GM23248 (cell line): Measurements from ENCODE around the gene SCMH1. TPM values are rescaled to one million over a fixed set of nuclear protein-coding genes. Genes with fewer than 3 reads are reported as not detected.

Experiments
- DNase-seq: peaks from one replicate; pipeline ENCODE4 v3.0.0-alpha.2; 2015
- H2AFZ ChIP-seq: fragments of 200-600 bp; sonication (generic); 2 replicates; pipeline ENCODE4 v1.6.1; 2016; ENCODE audit warnings: antibody characterized with exemption
- H3F3A ChIP-seq: fragments of 200-600 bp; sonication (generic); 2 replicates; pipeline ENCODE4 v1.6.1; 2016; ENCODE audit warnings: mild to moderate bottlenecking, antibody characterized with exemption, mixed run types; ENCODE audit not compliant: insufficient read depth
- H3K27ac ChIP-seq: fragments of 200-600 bp; sonication (generic); 2 replicates; pipeline ENCODE4 v1.5.1; 2016; ENCODE audit warnings: mild to moderate bottlenecking
- H3K27me3 ChIP-seq: fragments of 200-600 bp; sonication (generic); replicated peaks from 2 replicates; pipeline ENCODE4 v1.6.1; 2016; ENCODE audit warnings: mild to moderate bottlenecking; ENCODE audit not compliant: insufficient read depth
- H3K36me3 ChIP-seq: fragments of 200-600 bp; sonication (generic); 2 replicates; pipeline ENCODE4 v1.6.1; 2016; ENCODE audit warnings: low read depth, mild to moderate bottlenecking
- H3K4me1 ChIP-seq: fragments of 200-600 bp; sonication (generic); 2 replicates; pipeline ENCODE4 v1.6.1; 2016; ENCODE audit warnings: mild to moderate bottlenecking; ENCODE audit not compliant: insufficient read depth
- H3K4me2 ChIP-seq: fragments of 200-600 bp; sonication (generic); one replicate; pipeline ENCODE4 v1.6.1; 2016; ENCODE audit warnings: mild to moderate bottlenecking; ENCODE audit not compliant: unreplicated experiment
- H3K4me3 ChIP-seq: fragments of 200-600 bp; sonication (generic); 2 replicates; pipeline ENCODE4 v1.5.1; 2016; ENCODE audit warnings: mild to moderate bottlenecking
- H3K79me2 ChIP-seq: fragments of 200-600 bp; sonication (generic); 2 replicates; pipeline ENCODE4 v1.6.1; 2016; ENCODE audit warnings: mild to moderate bottlenecking; ENCODE audit not compliant: insufficient read depth
- H3K9ac ChIP-seq: fragments of 200-600 bp; sonication (generic); 2 replicates; pipeline ENCODE4 v1.6.1; 2016; ENCODE audit warnings: mild to moderate bottlenecking
- H3K9me2 ChIP-seq: fragments of 200-600 bp; sonication (generic); 2 replicates; pipeline ENCODE4 v1.6.1; 2016; ENCODE audit warnings: mixed run types, mild to moderate bottlenecking, moderate library complexity; ENCODE audit not compliant: insufficient read depth
- H3K9me3 ChIP-seq: fragments of 200-600 bp; sonication (generic); one replicate; pipeline ENCODE4 v1.6.1; 2017; ENCODE audit warnings: low read depth
- H4K20me1 ChIP-seq: fragments of 200-600 bp; sonication (generic); 2 replicates; pipeline ENCODE4 v1.6.0; 2016; ENCODE audit not compliant: insufficient read depth
- EZH2 ChIP-seq: fragments of 200-600 bp; sonication (generic); IDR thresholded peaks from 2 replicates; pipeline ENCODE4 v1.6.1; 2018; ENCODE audit warnings: antibody characterized with exemption, mild to moderate bottlenecking; ENCODE audit not compliant: insufficient read depth, poor library complexity, severe bottlenecking
- EZH2phosphoT487 ChIP-seq: fragments of 200-600 bp; sonication (generic); IDR thresholded peaks from 2 replicates; pipeline ENCODE4 v1.6.1; 2018; ENCODE audit warnings: antibody characterized with exemption, moderate library complexity, mild to moderate bottlenecking, low read depth; ENCODE audit not compliant: insufficient read depth
- WGBS, 2 experiments: methylation state at CpG; one replicate each; pipeline ENCODE4 v1.1.6; 2015 to 2017; ENCODE audit warnings: low lambda C conversion rate in 2 of 2, low coverage in 1 of 2; ENCODE audit errors: missing lambda C conversion rate in 2 of 2; 5-methylcytosine and 5-hydroxymethylcytosine counted together
- in situ Hi-C: fragments of 300-500 bp; cut with MboI; formaldehyde crosslinking; loops from 2 replicates; pipeline ENCODE4 v1.15.0; 2020
- polyA plus RNA-seq: library from polyadenylated mRNA; unstranded; fragments of >200 nt; fragmentation: Nextera tagmentation; extraction: Ambion mirVana; gene quantifications from 2 replicates; pipeline ENCODE4 v1.2.1, GENCODE V29; 2016
- total RNA-seq: library from RNA; depleted of rRNA; stranded (reverse); fragments of >200 nt; shearing (Covaris generic); gene quantifications from 2 replicates; pipeline ENCODE4 v1.2.3, GENCODE V29; 2014

The SCMH1 gene
- total and polyA plus RNA-seq, 2 experiments from 2014 or later, result 10.8 to 16.6 TPM

DNA sequence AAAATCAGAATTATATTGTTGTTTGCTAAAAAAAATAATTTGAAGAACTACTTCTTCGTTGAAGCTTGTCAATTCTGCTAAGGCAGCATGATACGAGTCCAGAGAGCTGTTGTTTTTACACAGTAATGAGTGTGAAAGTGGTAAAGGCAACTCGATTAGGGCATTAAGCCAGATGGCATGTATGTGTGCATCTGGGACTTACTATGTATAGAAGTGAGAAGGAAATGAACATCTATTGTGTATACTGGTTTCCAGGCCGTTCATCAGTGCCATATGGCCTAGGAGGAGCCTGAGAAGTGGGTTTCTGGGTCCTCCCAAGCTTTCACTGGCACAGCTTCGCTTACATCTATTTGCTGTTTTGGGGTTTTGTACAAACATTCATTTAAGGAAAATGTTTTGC is 256.9 kb downstream of the SCMH1 start:
- no peaks in the 10 kb centered on the region for H3K9me2 ChIP-seq
- H3K4me2 ChIP-seq, result no peak overlapping the region
- no peaks in the 10 kb centered on the region for H3K27me3 ChIP-seq
- 69% methylated on average over 5 of the region's 5 CpGs for whole genome bisulfite sequencing, 2 experiments
- H3K4me3 ChIP-seq, result no peak overlapping the region
- H3K27ac ChIP-seq, result no peak overlapping the region
- H3F3A ChIP-seq, result peaks cover 35% of the 10 kb centered on the region
- H3K4me1 ChIP-seq, result peaks cover 45% of the 10 kb centered on the region
- H3K79me2 ChIP-seq, result peaks cover 60% of the 10 kb centered on the region
- H3K36me3 ChIP-seq, result peaks cover 41% of the 10 kb centered on the region
- no peak overlapping the region for H3K9ac ChIP-seq
- no peak for DNase-seq
- no peak overlapping the region for H2AFZ ChIP-seq
- H4K20me1 ChIP-seq, result no peaks in the 10 kb centered on the region
- in situ Hi-C loops, result no loop called here
- TF ChIP-seq EZH2phosphoT487, result no peak
- TF ChIP-seq EZH2, result no peak
- no peaks in the 10 kb centered on the region for H3K9me3 ChIP-seq

DNA sequence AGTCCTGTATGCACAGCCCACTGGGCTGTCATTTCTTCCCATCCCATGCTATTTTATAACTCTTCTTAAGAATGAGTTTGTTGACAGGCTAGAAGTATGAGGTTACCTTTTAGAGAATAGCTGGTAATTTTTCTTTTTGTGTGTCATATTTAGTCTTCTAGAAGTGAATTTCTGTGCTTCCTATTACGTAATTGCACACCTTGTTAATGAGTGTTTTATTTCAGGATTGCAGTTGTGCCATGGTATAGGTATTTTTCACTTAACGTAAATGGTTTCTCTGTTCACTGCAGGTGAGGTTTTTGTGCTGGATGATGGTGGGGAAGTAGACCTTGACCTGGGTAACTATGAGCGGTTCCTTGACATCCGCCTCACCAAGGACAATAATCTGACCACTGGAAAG is 257.6 kb downstream of the SCMH1 start:
- WGBS, 2 experiments, result 96 to 97% methylated on average over 4 of the region's 4 CpGs
- in situ Hi-C loops, result no loop called here
- TF ChIP-seq EZH2, result no peak
- TF ChIP-seq EZH2phosphoT487, result no peak
- Histone ChIP-seq H4K20me1 (no peaks in the 10 kb centered on the region), H3K4me3 (no peak overlapping the region), H3F3A (peaks cover 35% of the 10 kb centered on the region), H3K4me1 (peaks cover 45% of the 10 kb centered on the region), H3K9me2 (no peaks in the 10 kb centered on the region), H3K27me3 (no peaks in the 10 kb centered on the region), H2AFZ (no peak overlapping the region), H3K9me3 (no peaks in the 10 kb centered on the region), H3K9ac (peak overlapping the region; percentile 35), H3K79me2 (peaks cover 61% of the 10 kb centered on the region), H3K36me3 (peaks cover 35% of the 10 kb centered on the region), H3K4me2 (peak overlapping the region; percentile 51), H3K27ac (peak overlapping the region; percentile 58)
- DNase-seq, result no peak

DNA sequence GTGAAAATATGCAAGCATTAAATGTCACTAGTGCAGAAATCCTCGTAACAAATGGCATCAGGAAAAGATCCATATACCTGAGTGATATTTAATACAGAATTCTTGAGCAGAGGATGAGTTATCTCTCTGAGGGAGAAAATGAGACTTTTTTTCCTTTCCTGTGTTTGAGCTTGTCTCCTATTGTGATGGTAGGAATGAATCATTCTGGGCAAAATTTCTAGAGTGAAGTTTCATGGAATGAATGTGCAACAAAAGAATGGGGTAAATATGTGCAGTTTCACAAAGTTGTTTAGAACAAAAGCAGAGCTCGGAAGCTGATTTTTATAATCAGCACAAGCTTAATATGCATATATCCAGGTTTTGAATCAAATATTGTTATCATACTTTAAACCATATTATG is 258.0 kb downstream of the SCMH1 start:
- in situ Hi-C loops, result no loop called here
- Histone ChIP-seq H4K20me1 (no peaks in the 10 kb centered on the region), H3K9ac (peak overlapping the region; percentile 35; the same call in 1 of the 2 replicates), H3K36me3 (peaks cover 31% of the 10 kb centered on the region), H3K9me2 (no peaks in the 10 kb centered on the region), H3F3A (peaks cover 35% of the 10 kb centered on the region), H3K9me3 (no peaks in the 10 kb centered on the region), H3K27me3 (no peaks in the 10 kb centered on the region), H3K27ac (peak overlapping the region; percentile 58), H3K4me1 (peaks cover 45% of the 10 kb centered on the region), H2AFZ (no peak overlapping the region), H3K4me2 (peak overlapping the region; percentile 51), H3K79me2 (peaks cover 61% of the 10 kb centered on the region), H3K4me3 (no peak overlapping the region)
- TF ChIP-seq EZH2phosphoT487 (no peak), EZH2 (no peak)
- peak; percentile 79 for DNase-seq
- WGBS, 2 experiments, result 46 to 52% methylated on average over 2 of the region's 2 CpGs

DNA sequence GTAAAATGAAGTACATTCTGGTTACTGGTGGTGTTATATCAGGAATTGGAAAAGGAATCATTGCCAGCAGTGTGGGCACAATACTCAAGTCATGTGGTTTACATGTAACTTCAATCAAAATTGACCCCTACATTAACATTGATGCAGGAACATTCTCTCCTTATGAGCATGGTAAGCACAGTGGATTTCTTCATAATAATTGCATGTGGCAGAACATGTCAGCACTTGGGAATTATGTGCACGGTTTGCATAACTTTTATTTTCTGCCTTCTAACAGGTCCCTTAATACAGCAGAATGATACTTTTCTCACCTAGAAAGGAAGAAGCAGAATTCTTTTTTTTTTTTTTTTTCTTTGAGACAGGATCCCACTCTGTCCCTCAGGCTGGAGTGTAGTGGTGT is 258.8 kb downstream of the SCMH1 start:
- peak overlapping the region; percentile 58 for H3K27ac ChIP-seq
- 17 to 29% methylated on average over 1 of the region's 1 CpG for WGBS, 2 experiments
- H3K9me2 ChIP-seq, result no peaks in the 10 kb centered on the region
- peaks cover 23% of the 10 kb centered on the region for H3K36me3 ChIP-seq
- in situ Hi-C loops, result no loop called here
- H2AFZ ChIP-seq, result no peak overlapping the region
- TF ChIP-seq EZH2phosphoT487 (no peak), EZH2 (no peak)
- peaks cover 41% of the 10 kb centered on the region for H3F3A ChIP-seq
- DNase-seq, result peak; percentile 34
- H3K9ac ChIP-seq, result no peak overlapping the region
- peak overlapping the region; percentile 16 for H3K4me2 ChIP-seq
- no peaks in the 10 kb centered on the region for H3K27me3 ChIP-seq
- no peaks in the 10 kb centered on the region for H4K20me1 ChIP-seq
- peaks cover 61% of the 10 kb centered on the region for H3K79me2 ChIP-seq
- H3K4me1 ChIP-seq, result peaks cover 45% of the 10 kb centered on the region
- H3K9me3 ChIP-seq, result no peaks in the 10 kb centered on the region
- H3K4me3 ChIP-seq, result no peak overlapping the region

DNA sequence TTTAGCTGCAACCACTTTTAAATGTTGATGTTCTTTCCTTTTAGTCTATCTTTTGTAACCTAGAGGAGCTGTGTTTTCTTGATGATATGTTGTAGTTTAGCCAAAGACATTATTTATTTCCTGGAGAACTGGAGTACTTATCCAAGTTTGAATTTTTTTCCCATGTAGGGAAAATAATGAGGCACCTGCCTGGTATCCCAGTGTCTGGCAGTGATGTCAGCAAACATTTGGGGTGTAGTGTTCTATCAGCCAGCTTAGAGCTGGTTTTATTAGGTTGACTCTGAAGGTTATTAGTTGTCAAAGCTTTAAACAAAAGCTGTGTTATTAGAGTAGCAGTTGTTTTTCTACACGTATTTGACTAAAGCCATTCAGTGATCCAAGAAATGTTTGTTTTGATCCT is 259.4 kb downstream of the SCMH1 start:
- Histone ChIP-seq H3K9me2 (no peaks in the 10 kb centered on the region), H3K4me2 (peak overlapping the region; percentile 16), H3K9me3 (no peaks in the 10 kb centered on the region), H3K27ac (peak overlapping the region; percentile 58; the same call in 1 of the 2 replicates), H4K20me1 (no peaks in the 10 kb centered on the region), H3K9ac (no peak overlapping the region), H3K36me3 (peaks cover 20% of the 10 kb centered on the region), H3K4me1 (peaks cover 45% of the 10 kb centered on the region), H2AFZ (no peak overlapping the region), H3K79me2 (peaks cover 61% of the 10 kb centered on the region), H3K4me3 (no peak overlapping the region), H3F3A (peaks cover 45% of the 10 kb centered on the region), H3K27me3 (no peaks in the 10 kb centered on the region)
- TF ChIP-seq EZH2phosphoT487 (no peak), EZH2 (no peak)
- in situ Hi-C loops, result no loop called here
- no peak for DNase-seq
- 32 to 40% methylated on average over 1 of the region's 1 CpG for WGBS, 2 experiments
